GM21529 (cell line): Measurements from ENCODE around the gene ZNF385D.

Source experiments
- ATAC-seq: cut with Tn5 transposase; IDR thresholded peaks from one replicate; pipeline ENCODE4 v1.9.1; 2021; ENCODE audit not compliant: unreplicated experiment

The ZNF385D gene

GRCh38 chr3:21462141-21462540, 288.9 kb downstream of the ZNF385D start:
- ATAC-seq, result no peak

DNA sequence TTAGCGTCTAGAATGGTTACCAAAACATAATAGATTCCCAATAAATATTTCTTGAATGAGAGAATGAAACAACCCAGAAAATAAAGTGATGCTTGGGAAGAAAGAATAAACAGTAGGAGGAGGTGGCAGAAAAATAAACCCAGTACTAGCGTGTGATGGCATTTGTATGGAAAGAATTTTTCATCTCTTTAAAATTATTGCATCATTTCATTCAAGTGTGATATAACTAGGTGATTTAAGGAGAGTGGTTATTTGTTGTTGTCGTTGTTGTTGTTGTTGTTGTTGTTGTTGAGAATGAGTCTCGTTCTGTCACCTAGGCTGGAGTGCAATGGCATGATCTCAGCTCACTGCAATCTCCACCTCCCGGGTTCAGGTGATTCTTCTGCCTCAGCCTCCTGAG, 293.9 kb downstream of the ZNF385D start:
- no peak for ATAC-seq

- ATAC-seq, result no peak
Observed at GRCh38 chr3:21449738-21450137, 301.3 kb downstream of the ZNF385D start.

DNA sequence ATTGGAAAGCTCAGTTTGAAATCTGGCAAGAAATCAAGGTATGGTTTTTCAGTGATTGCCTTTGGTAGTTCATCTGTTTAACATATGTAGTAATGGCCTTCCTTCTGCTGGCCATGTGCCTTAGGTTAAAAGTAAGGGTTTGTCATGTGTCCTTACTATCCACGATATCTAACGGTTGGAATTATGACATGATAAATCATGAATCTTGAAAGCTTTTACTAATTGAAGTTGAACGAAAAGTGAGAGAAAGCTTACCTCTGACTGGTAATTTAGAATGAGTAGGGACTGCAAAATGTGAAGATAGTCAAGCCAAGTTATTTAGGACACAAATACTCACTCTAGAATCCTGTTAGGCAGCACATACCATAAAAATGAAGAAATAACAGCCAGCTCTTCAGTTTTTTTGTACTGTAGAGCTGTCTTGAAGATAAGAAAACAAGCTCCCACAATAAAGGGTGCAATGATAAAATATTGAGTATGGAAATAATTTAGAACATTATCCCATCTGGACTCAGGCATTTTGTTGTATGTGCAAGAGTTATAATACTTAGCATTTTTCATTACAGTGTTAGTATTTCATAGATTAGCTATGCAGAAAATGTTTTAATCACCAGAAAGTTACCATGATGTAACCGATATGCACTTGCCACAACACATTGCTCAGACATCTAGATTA, 303.4 kb downstream of the ZNF385D start:
- no peak for ATAC-seq

- no peak for ATAC-seq
Observed at GRCh38 chr3:21446945-21447475, 304.0 kb downstream of the ZNF385D start.

- no peak for ATAC-seq
Observed at GRCh38 chr3:21446027-21446426, 305.0 kb downstream of the ZNF385D start.

DNA sequence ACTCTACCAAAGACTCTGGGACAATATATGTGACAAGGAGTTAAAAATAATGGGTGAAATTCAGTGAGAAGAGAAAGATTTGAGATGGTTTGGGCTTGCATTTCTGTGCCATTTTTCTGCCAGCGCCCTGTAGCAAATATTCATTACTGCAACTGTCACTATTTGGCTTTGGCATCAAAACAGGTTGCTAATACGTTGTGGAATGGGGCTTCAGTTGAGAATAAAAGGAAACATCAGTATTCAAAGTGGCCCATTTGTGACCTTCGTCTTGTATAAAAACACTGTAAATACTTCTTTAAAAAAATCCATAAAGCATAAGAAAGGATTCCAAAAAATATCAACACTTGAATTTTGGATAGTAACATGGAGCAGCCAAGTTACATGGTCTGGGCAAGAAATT, 309.2 kb downstream of the ZNF385D start:
- ATAC-seq, result no peak

GRCh38 chr3:21436835-21437234, 314.2 kb downstream of the ZNF385D start:
- no peak for ATAC-seq

- ATAC-seq, result no peak
Observed at GRCh38 chr3:21435871-21436270, 315.1 kb downstream of the ZNF385D start.

GRCh38 chr3:21434310-21434709, 316.7 kb downstream of the ZNF385D start:
- ATAC-seq, result no peak

DNA sequence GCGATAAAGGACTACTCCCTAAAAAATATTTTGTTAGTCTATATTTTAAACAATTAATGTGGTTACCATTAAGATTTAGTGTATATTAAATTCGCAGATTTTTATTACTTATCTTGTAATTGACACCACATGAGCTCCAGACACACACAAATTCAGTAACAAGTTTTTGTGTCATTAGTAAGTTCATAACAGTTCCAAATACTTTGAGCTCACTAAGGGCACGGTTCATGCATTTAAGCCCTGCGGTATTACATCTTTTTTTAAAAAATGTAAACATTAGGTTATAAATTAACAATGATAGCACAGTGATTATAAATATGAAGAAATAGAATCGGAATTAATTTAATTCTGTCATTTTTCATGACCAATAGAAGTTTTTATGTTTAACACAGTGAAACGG, 317.3 kb downstream of the ZNF385D start:
- no peak for ATAC-seq

DNA sequence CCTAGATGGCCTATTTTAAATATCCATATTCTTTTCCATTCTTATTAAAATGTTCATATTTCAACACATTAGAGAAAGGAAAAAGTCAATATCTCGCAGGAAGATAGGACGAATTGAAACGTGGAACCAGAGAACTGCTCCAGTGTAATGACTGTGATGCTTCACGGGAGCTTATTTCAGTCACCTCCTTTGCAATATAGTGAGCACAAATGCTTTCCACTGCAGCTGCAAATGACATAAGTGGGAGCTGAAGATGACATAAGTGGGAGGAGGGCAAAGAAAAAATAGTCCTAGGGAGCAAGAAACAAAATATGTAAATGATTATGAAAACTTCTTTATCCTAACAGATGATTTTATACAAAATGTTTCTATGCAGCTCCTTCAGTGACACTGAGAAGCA, 324.1 kb downstream of the ZNF385D start:
- no peak for ATAC-seq

DNA sequence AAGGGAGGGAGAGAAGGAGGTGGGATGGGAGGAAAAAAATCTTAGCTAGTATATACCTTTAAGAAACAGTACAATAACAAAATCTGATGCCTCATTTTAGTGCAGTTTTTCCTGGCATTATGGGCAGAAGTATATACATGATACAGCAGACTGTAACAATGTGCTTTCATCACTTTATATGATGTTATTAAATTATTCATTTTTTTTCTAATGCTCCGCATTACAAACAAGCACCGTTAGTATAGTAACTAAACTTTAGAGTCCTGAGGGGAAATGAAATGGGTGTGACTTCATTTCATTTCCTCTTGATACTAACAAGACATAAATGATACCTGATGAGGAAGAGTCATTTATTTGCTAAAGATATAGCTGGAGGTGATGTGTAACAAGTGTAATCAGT, 325.3 kb downstream of the ZNF385D start:
- no peak for ATAC-seq

GRCh38 chr3:21421096-21421495, 329.9 kb downstream of the ZNF385D start:
- no peak for ATAC-seq

GRCh38 chr3:21417991-21418390, 333.0 kb downstream of the ZNF385D start:
- no peak for ATAC-seq

DNA sequence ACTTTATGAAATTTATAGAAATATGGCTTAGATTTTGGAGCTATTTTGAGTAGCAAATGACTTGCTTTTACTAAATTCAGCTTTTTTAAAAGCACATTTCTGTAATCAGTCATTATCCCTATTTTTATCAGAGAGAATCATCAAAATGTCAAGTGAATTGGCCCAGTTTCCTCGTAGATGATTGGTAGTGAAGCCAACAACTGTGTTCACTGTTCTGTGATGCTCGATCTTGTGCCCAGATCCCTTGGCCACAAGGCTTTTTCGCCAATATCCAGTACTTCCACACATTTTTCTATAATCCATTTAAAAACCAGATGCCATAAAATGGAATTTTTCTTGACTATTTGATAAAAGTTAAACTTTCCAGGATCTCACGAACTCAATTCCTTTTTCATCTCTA, 336.5 kb downstream of the ZNF385D start:
- ATAC-seq, result no peak

GRCh38 chr3:21411058-21411457, 340.0 kb downstream of the ZNF385D start:
- ATAC-seq, result no peak

DNA sequence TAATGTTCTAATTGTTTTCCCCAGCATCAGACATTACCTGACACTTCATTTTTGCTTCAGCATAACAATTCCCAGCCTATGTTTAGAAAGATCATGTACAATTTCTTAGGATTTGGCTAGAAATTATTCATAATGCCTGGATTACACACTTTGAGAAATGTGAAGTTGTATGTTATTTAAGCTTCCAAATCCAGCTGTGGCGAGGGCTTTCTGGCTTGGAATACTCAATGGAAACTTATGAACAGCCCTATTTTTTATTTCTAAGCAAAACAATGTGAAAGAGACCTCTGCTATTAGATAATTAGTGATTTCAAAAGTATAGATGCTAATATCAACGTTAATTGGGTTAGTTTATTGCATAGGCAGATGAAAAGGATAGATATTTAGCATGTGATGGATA, 341.6 kb downstream of the ZNF385D start:
- no peak for ATAC-seq

DNA sequence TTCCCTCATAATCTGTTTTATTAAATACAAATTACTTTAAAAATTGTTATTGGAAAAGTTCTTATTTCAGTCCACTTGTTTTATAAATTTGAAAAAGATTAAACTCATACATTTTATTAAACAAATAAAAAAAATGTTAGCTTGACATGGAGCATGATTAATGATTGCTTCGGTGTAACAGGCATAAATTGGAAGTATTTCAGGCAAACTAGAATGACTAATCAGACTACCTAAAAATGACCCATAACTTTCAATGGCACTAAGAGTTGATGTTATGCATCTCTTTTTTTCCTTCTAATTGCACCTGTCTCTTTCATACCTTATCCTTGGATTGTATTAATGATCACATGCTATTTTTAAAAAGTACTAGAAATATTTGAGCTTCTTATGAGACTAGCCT, 343.3 kb downstream of the ZNF385D start:
- ATAC-seq, result no peak

DNA sequence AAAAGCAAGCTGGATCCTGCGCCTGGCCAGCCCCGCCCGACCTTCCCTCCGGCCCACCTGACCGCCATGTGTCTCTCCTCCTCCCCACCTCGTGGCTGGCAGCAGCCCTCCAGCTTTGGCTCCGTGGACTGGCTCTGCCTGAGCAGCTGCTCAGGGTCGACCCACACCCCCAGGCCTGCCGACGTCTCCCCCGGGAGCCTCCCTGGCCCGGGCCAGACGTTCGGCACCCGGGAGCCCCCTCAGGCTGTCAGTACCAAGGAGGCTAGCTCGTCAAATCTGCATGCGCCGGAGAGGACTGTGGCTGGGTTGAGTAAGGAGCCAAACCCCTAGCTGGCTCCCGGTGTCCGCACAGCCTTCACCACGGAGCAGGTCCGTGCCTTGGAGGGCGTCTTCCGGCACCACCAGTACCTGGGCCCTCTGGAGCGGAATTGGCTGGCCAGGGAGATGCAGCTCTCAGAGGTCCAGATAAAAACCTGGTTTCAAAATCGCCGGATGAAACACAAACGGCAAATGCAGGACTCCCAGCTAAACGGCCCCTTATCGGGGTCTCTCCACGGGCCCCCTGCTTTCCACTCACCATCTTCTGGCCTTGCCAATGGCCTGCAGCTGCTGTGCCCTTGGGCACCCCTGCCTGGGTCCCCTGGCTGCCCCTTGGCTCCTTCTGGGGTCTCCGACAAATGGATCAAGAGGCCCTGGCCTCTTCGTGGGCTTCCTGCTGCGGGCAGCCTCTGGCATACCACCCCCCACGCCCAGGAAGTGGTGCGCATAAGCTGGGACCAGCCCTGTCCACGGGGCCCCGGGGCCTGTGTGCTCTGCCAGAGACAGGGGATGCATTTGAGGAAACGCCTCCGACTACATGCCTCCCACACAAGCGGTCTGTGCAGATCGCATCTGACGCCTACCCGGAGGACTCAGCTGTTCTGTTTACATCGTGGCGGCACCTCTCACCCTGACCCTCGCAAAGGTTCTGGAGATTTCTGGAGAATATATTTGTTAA, 345.0 kb downstream of the ZNF385D start:
- ATAC-seq, result no peak

- ATAC-seq, result no peak
Observed at GRCh38 chr3:21398461-21398860, 352.5 kb downstream of the ZNF385D start.
